IMR-90 (cell line): ENCODE results near the gene TLR9. TPM values are rescaled to one million over a fixed set of nuclear protein-coding genes. Genes with fewer than 3 reads are reported as not detected.

ENCODE experiments used
- ATAC-seq: fragments of 200-7000 bp; cut with Tn5 transposase; 2 replicates; pipeline ENCODE4 v1.9.1; 2020; ENCODE audit warnings: low read depth, mild to moderate bottlenecking, moderate library complexity
- BruUV-seq: library from RNA; stranded (reverse); fragments of 400-500 nt; replicated peaks from 2 replicates; lab custom pipeline; 2021; lab: Mats Ljungman, UMichigan
- CTCF ChIA-PET: fragments of 300-600 bp; formaldehyde crosslinking; extraction: SDS; loops from one replicate; lab custom pipeline; 2021; ENCODE audit warnings: antibody characterized with exemption; lab: Yijun Ruan, JAX
- POLR2A ChIA-PET: fragments of 300-600 bp; sonication (Branson Sonifier 250); formaldehyde crosslinking; loops from one replicate; lab custom pipeline; 2022; ENCODE audit warnings: antibody characterized with exemption; ENCODE audit not compliant: unreplicated experiment; lab: Charles Lee
- DNase-seq: peaks from one replicate; pipeline ENCODE4 v3.0.0; 2013
- H2AFZ ChIP-seq: replicated peaks from 2 replicates; pipeline ENCODE3; 2013; ENCODE audit warnings: low read length, mild to moderate bottlenecking; ENCODE audit not compliant: poor library complexity
- H2AK5ac ChIP-seq: 2 replicates; pipeline ENCODE4 v1.6.1; 2013; ENCODE audit warnings: low read depth, low read length, inconsistent platforms
- H2AK9ac ChIP-seq: replicated peaks from 2 replicates; pipeline ENCODE3; 2013; ENCODE audit warnings: mild to moderate bottlenecking, low read depth, low read length, moderate library complexity; ENCODE audit not compliant: poor library complexity
- H2BK120ac ChIP-seq: 2 replicates; pipeline ENCODE4 v1.6.1; 2013; ENCODE audit warnings: low read depth, low read length, inconsistent platforms
- H2BK15ac ChIP-seq: 3 replicates; pipeline ENCODE4 v1.6.1; 2013; ENCODE audit warnings: low read depth, low read length, inconsistent platforms
- H2BK20ac ChIP-seq: 2 replicates; pipeline ENCODE4 v1.6.1; 2013; ENCODE audit warnings: low read depth, mild to moderate bottlenecking, inconsistent platforms, low read length, moderate library complexity
- H2BK5ac ChIP-seq: 2 replicates; pipeline ENCODE4 v1.6.1; 2013; ENCODE audit warnings: mild to moderate bottlenecking, low read depth, low read length, inconsistent platforms; ENCODE audit not compliant: poor library complexity, severe bottlenecking
- H3K14ac ChIP-seq: replicated peaks from 2 replicates; pipeline ENCODE4 v1.6.1; 2013; ENCODE audit warnings: low read depth, low read length, inconsistent platforms
- H3K18ac ChIP-seq: 2 replicates; pipeline ENCODE4 v1.6.1; 2013; ENCODE audit warnings: low read depth, low read length, control low read depth
- H3K23ac ChIP-seq: 2 replicates; pipeline ENCODE4 v1.6.1; 2013; ENCODE audit warnings: low read depth, low read length, inconsistent platforms
- H3K27ac ChIP-seq: 2 replicates; pipeline ENCODE4 v1.5.1; 2013; ENCODE audit warnings: mild to moderate bottlenecking, control low read depth, low read length; ENCODE audit not compliant: insufficient read depth
- H3K27me3 ChIP-seq: 2 replicates; pipeline ENCODE4 v1.6.1; 2013; ENCODE audit warnings: low read length; ENCODE audit not compliant: control insufficient read depth, insufficient read depth
- H3K36me3 ChIP-seq: 2 replicates; pipeline ENCODE4 v1.6.1; 2013; ENCODE audit warnings: low read length, mixed read lengths; ENCODE audit not compliant: control insufficient read depth, insufficient read depth
- H3K4ac ChIP-seq: 2 replicates; pipeline ENCODE4 v1.6.1; 2013; ENCODE audit warnings: low read depth, low read length, inconsistent platforms
- H3K4me1 ChIP-seq: 2 replicates; pipeline ENCODE4 v1.6.1; 2013; ENCODE audit warnings: low read length, mixed read lengths; ENCODE audit not compliant: control insufficient read depth, insufficient read depth
- H3K4me2 ChIP-seq: 2 replicates; pipeline ENCODE4 v1.6.1; 2013; ENCODE audit warnings: low read depth, mild to moderate bottlenecking, control low read depth, low read length, moderate library complexity
- H3K4me3 ChIP-seq: 2 replicates; pipeline ENCODE4 v1.5.1; 2013; ENCODE audit warnings: low read depth, mild to moderate bottlenecking, control low read depth, low read length, moderate library complexity; ENCODE audit not compliant: insufficient read depth
- H3K56ac ChIP-seq: 2 replicates; pipeline ENCODE4 v1.6.1; 2013; ENCODE audit warnings: low read length, inconsistent platforms; ENCODE audit not compliant: insufficient read depth; ENCODE audit errors: extremely low read depth
- H3K79me1 ChIP-seq, 2 experiments: 2 replicates each; pipeline ENCODE4 v1.6.1; 2013; ENCODE audit warnings: low read length in 2 of 2, inconsistent platforms in 1 of 2, low read depth in 1 of 2
- H3K9ac ChIP-seq: 2 replicates; pipeline ENCODE4 v1.6.1; 2013; ENCODE audit warnings: low read depth, low read length, control low read depth
- H3K9me1 ChIP-seq: 2 replicates; pipeline ENCODE4 v1.6.1; 2013; ENCODE audit warnings: low read length, inconsistent platforms; ENCODE audit not compliant: insufficient read depth
- H3K9me3 ChIP-seq: 2 replicates; pipeline ENCODE4 v1.6.1; 2013; ENCODE audit warnings: low read length; ENCODE audit not compliant: control insufficient read depth, insufficient read depth
- H4K20me1 ChIP-seq: 2 replicates; pipeline ENCODE4 v1.6.1; 2013; ENCODE audit warnings: low read length, inconsistent platforms; ENCODE audit not compliant: insufficient read depth
- H4K5ac ChIP-seq: 2 replicates; pipeline ENCODE4 v1.6.1; 2013; ENCODE audit warnings: mild to moderate bottlenecking, low read depth, low read length, control low read depth
- H4K8ac ChIP-seq, 2 experiments: 2 replicates each; pipeline ENCODE4 v1.6.1; 2013; ENCODE audit warnings: low read depth in 2 of 2, low read length in 2 of 2, control low read depth in 1 of 2, inconsistent platforms in 1 of 2
- H4K91ac ChIP-seq: 2 replicates; pipeline ENCODE4 v1.6.1; 2013; ENCODE audit warnings: low read depth, low read length, inconsistent platforms; ENCODE audit not compliant: insufficient read depth
- FOS ChIP-seq: fragments of 150-350 bp; IDR thresholded peaks from 2 replicates; pipeline ENCODE4 v1.6.1; 2016; ENCODE audit warnings: low read depth, low read length
- NFE2L2 ChIP-seq: fragments of 150-350 bp; IDR thresholded peaks from 2 replicates; pipeline ENCODE4 v1.6.1; 2016; ENCODE audit warnings: low read depth, mild to moderate bottlenecking, low read length
- WGBS, 2 experiments: methylation state at CpG; one replicate each; pipeline versions ENCODE4 v1.1.5 to v1.1.7; 2013; ENCODE audit warnings: missing lambda C conversion rate in 2 of 2; ENCODE audit not compliant: insufficient read length in 1 of 2; ENCODE audit errors: extremely low coverage in 2 of 2; 5-methylcytosine and 5-hydroxymethylcytosine counted together
- dilution Hi-C: fragments of 300-500 bp; cut with HindIII; formaldehyde crosslinking; loops from one replicate; pipeline ENCODE4 v1.14.3; 2018; ENCODE audit warnings: low sequenced_read_pairs; ENCODE audit not compliant: unreplicated experiment
- in situ Hi-C: fragments of 300-500 bp; cut with MboI; formaldehyde crosslinking; loops from 3 replicates; pipeline ENCODE4 v1.14.3; 2019; ENCODE audit warnings: low sequenced_read_pairs, inconsistent platforms, mixed read lengths
- intact Hi-C: fragments of 100-400 bp; cut with micrococcal nuclease; formaldehyde crosslinking; loops from 2 replicates; pipeline ENCODE4 v1.10.0; 2022
- polyA plus RNA-seq, 3 experiments: library from polyadenylated mRNA; depleted of rRNA; stranded (reverse); fragments of >200 nt; gene quantifications; 2 replicates each; pipeline ENCODE4 v1.2.3, GENCODE V29; 2012; ENCODE audit warnings: low replicate concordance in 1 of 3
- total RNA-seq: library from RNA; depleted of rRNA; stranded (reverse); fragments of >200 nt; gene quantifications from 2 replicates; pipeline ENCODE4 v1.2.3, GENCODE V29; 2012

TLR9 gene
- total and polyA plus RNA-seq, 2 of the 4 experiments (the other 2 are of a cell fraction), result not detected

DNA sequence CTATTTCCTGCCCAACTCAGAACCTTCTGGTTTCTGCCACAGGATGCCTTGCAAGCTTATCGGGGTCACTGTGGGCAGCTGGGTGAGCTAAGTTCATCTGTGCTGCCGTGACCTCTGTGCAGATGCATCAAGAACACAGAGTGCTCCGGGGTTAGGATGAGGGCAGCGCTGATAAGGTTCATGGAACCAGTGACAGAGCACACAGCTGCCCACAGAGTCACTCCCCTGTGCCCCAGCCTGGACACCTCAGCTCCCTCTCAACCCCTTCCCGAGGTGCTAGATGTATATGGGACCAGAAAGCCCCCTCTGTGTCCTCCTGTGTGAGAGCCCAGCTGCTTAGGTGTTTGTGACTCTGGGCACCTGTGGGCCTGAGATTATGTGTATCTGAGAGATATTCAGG is 43.2 kb downstream of the TLR9 start:
- no peak overlapping the region for H4K8ac ChIP-seq
- ATAC-seq (no peak), DNase-seq (no peak)
- no peak overlapping the region for H2BK5ac ChIP-seq
- H2AK5ac ChIP-seq, result no peak overlapping the region
- no peaks in the 10 kb centered on the region for H3K9me3 ChIP-seq
- H3K56ac ChIP-seq, result no peak overlapping the region
- 100% methylated on average over 1 of the region's 5 CpGs; no CpG with 5 or more reads in 1 of the 2 experiments for WGBS, 2 experiments
- H3K4ac ChIP-seq, result no peak overlapping the region
- no peaks in the 10 kb centered on the region for H4K20me1 ChIP-seq
- no peak overlapping the region for H4K5ac ChIP-seq
- no peak overlapping the region for H2BK120ac ChIP-seq
- dilution Hi-C loops (no loop called here), intact Hi-C loops (no loop called here), in situ Hi-C loops (no loop called here)
- H2AFZ ChIP-seq, result no peak overlapping the region
- H3K14ac ChIP-seq, result no peak overlapping the region
- no peak overlapping the region for H3K4me3 ChIP-seq
- peaks cover under 1% of the 10 kb centered on the region; the same call in 1 of the 2 replicates for H3K4me1 ChIP-seq
- no TSS peak for BruUV-seq
- no peak overlapping the region for H3K27ac ChIP-seq
- H3K36me3 ChIP-seq, result no peaks in the 10 kb centered on the region
- TF ChIP-seq NFE2L2 (no peak), FOS (no peak)
- no peak overlapping the region for H4K91ac ChIP-seq
- 0 out of 2 replicates have a peak, but pooled peaks cover under 1% of the 10 kb centered on the region for H3K9me1 ChIP-seq
- no peak overlapping the region for H3K9ac ChIP-seq
- POLR2A ChIA-PET, result no interaction called here
- peaks cover 8% of the 10 kb centered on the region for H3K27me3 ChIP-seq
- H2BK15ac ChIP-seq, result no peak overlapping the region
- H2BK20ac ChIP-seq, result no peak overlapping the region
- no peak overlapping the region for H3K4me2 ChIP-seq
- CTCF ChIA-PET, result no interaction called here
- no peaks in the 10 kb centered on the region for H3K79me1 ChIP-seq
- no peak overlapping the region for H3K18ac ChIP-seq
- H2AK9ac ChIP-seq, result no peak overlapping the region
- H3K23ac ChIP-seq, result no peak overlapping the region
